Lung microvascular endothelial cell (primary cell): ENCODE measurements around the gene SLC38A10. TPM values are rescaled to one million over a fixed set of nuclear protein-coding genes. Genes with fewer than 3 reads are reported as not detected.
"Not testable (repeated sequence)": the region's sequence is repeated elsewhere in the genome, so short reads cannot be mapped to it uniquely, and the experiment has no call there.

Experiments used
- DNase-seq, 2 donors: peaks; one replicate each; pipeline versions ENCODE4 v3.0.0 to v3.0.0-alpha.2; 2010; ENCODE audit warnings: low read depth in 2 of 2
- total RNA-seq: library from RNA; depleted of rRNA; stranded (reverse); fragments of >200 nt; gene quantifications from 2 replicates; pipeline ENCODE4 v1.2.1, GENCODE V29; 2014

SLC38A10 gene
- total RNA-seq, 1 donor from 2014 or later = 52.0 TPM

GRCh38 chr17:81312624-81313325 is 17.7 kb upstream of the SLC38A10 start:
- no peak for DNase-seq

DNA sequence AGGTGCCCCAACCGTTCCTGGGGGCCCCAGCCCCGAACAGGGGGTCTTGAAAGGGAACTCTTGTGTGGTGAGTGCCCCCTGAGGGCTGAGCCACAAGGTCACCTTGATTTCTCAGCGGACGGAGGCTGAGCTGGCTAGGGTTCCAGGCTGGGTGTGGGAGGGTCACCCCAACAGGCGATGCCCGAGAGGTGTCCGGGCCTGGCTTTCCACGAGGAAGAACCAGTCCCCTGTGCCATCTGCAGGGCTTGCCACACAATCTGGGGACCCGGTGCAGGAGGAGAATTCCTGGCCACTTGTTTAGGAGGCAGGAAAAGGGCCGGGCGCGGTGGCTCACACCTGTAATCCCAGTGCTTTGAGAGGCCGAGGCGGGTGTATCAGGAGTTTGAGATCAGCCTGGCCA is 16.8 kb upstream of the SLC38A10 start:
- DNase-seq = no peak

DNA sequence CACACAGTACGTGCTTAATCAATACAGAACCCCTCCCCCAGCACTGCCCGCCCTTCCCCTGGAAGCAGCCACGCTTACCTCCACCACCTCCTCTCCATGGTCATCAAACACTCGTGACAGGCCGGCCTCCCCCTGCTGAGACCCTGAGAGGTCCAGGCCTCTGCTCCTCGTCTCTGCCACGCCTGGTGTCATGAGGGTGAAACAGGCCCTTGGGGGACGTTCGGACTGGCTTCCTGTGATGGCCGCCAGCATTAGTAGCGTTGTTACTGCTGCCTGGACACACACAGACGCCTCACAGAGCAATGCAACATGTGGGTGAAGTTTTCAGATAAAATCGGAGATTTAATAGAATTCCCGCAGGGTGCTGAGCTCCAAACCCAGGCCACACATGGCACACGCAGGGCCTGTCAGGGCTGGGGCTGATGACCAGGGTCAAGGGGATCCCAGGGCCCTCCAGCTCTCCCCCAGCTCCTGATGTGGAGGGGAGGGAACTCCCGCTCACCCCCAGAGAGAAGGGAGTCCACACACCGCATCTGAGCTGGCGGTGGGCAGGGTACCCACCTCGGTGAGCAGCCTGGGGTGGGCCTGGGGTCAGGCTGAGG is 15.9 kb upstream of the SLC38A10 start:
- no peak for DNase-seq

DNA sequence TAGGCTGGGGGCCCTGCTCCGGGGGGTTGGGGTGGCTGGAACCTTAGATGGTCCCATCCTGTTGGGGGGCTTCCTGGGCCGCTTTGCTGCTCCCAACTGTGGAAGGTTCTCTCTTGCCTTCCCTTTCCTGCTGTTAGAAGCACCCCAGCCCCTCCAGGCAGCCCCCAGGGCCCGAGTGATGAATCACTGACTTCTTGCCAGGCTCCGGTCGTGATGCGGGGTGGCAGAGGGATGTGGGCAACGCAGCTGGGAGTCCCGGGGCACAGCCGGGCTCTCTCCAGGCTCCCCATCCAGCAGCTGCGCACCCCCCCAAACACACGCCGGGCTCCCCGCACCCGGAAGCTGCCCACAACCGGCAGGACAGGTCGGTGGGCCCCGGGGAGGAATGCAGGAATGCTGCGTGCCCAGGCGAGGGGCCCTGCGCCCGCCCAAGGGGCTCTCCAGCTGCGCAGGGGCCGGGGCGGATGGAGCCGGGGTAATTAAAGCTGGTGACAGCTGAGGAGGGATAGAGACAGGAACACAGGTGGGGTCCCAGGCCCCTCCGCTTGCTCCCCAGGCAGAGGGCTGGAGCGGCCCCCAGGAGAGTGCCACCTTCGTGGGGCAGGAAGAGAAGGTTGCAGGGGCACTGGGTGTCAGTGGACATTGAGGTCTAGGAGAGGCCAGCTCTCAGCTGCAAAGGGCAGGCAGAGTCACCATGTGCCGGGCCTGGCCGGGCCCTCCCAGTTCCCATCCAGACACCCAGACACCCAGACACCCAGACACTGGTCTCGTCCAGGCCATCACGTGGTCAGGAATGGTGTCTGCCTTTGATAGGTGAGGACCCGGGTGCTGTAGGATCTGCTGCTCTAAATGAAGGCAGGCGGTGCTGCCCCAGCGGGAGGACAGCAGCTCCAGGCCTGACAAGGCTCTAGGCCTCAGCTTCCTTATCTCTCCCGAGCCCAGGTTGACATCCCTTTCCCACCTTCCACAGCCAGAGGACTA is 15.0 kb upstream of the SLC38A10 start:
- no peak for DNase-seq

DNA sequence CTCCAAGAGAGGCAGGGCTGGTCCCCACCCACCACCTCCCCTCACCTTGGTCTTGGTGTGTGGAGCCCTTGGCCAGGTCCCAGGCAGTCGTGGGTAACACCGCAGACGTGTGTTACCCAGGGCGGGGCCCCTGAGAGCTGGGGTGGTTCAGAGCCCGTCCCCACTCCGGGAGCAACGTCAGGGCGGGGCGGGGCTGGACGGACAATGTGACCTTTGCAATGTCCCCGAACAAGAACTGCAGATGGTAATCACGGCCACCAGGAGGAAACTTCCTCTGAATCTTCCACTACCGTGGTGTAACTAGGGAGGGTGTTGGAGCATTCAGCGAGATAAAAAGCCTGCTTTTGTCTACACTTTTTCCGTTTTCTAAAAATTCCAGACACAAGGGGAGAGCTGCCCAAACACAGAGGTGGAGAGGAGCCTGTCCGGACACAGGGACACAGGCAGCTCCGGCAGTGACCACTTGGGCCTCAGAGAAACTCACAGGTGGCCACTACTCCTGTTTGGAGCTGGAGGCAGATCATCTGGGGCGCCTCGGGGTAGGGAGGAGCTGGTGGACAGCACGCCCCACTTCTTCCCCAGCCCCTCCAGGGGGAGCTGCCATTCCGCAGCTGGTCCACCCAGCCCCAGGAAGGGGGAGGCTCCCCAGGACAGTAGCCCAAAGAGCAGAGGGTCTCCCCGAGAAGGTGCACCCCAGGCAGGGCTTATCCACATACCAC is 14.2 kb upstream of the SLC38A10 start:
- peak; percentile 55 to 88 for DNase-seq

DNA sequence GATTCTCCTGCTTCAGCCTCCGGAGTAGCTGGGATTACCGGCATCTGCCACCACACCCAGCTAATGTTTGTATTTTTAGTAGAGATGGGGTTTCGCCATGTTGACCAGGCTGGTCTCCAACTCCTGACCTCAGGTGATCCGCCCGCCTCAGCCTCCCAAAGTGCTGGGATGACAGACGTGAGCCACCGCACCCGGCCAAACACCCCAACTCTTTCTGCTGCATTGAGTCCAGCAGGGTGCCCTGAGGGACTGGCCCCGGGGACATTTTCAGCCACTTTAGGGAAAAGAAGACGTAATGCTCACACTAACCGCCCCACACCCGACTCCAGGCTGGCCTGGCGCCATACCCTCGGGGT is 13.7 kb upstream of the SLC38A10 start:
- DNase-seq = not testable (repeated sequence)

DNA sequence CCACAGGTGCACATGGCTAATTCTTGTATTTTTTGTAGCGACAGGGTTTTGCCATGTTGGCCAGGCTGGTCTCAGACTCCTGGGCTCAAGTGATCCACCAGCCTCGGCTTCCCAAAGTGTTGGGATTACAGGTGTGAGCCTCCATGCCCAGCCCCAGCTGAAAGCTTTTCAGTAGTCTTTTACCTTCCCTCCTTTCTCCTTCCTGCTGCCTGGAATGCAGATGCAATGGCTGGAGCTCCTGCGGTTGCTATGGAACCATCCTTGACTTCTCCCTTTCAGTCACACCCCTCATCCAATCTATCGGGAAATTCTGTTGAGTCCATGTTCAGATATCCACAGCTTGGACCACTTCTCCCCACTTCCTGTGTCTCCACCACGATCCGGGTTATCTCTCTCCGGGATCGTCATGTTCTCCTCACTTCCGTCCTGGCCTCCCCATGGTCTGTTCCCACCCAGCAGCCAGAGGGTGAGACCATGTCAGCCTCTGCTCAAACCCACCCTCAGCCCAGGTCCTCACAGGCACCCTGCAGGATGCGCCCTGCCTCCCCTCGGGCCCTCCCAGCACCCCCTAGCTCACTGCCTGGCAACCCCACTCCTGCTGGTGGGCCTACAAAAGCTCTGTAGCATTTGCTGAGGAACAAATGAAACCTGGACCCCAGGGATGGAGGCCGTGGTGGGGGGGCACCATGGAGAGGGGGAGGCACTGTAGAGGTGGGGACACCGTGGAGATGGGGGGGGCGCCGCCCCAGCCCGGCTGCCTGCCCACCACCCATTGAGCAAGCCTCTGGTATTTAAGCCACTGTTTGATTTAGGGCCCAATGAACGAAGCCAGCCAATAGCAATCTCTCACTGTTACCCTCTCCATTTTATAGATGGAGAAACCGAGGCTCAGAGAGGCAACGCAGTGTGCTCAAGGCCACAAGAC is 12.8 kb upstream of the SLC38A10 start:
- DNase-seq = no peak

DNA sequence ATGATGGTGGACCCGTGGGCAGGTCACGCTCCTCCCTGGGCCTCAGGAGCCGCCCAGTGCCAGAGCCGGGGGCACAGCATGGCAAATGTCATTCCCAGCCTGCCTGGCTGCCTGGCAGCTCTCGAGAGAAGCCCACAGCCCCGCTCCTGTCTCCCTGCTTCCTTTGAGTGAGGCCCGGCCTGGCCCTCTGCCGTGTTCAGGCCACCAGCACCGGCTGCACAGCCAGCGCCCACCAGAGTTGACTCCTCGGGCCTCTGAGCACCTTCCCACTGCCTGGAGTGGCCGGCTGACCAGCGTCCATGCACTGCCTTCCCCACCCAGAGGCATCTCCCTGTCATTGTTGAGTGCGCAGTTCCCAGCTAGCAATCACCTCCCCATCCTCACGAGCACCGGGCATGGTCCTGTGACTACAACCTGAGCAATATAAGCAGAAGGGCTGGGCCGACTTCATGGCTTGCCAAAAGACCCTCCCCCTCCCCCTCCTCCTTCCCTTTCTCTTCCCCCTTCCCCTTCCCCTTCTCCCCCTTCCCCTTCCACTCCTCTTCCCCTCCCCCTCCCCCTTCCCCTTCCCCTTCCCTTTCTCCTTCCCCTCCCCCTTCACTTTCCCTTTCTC is 11.9 kb upstream of the SLC38A10 start:
- DNase-seq = no peak

DNA sequence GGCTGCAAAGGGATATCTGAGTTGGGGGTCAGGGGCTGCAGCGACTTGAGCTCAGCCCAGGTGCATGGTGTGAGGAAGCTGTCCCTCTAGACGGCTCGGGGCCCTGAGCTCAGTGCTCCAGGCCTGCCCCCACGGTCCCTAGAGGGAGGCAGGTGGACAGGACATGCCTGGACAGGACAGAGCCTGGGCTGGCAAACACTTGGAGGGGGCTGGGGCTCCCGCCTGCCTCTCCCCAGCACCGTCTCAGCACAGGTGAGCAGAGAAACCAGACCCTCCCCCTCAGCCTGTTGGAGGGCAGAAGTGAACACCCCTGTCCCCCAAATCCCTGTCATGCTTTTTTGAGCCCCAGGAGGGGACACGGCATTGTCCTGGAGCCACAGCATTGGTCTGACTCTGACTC is 11.4 kb upstream of the SLC38A10 start:
- no peak for DNase-seq

DNA sequence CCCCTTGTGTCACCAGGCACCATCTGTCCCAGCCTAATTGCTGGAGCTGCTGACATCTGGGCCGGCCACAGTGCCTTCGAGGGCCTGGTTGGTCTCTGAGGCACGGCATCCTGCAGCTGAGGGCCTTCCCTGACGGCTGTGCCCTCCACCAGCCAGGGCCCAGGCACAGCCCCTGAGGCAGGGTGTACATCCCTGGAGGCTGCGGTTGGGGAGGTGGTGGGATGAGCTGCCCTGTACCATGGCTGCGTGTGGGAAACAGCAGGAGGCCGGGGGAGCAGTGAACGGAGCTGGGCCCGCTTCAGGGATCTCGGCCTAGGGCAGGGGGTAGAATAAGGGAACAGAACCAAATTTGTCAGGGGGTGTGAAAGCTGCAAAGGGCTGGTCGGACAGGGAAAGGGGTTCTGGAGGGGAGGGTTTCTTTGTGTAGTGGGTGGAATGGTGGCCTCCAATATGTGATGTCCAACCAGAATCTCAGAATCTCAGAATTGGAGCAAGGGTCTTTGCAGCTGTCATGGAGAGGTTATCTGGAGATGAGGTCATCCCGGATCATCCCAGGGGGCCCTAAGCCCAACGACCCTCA is 10.0 kb upstream of the SLC38A10 start:
- DNase-seq = no peak

- no peak for DNase-seq
Observed at GRCh38 chr17:81304196-81305015, 9.3 kb upstream of the SLC38A10 start.

DNA sequence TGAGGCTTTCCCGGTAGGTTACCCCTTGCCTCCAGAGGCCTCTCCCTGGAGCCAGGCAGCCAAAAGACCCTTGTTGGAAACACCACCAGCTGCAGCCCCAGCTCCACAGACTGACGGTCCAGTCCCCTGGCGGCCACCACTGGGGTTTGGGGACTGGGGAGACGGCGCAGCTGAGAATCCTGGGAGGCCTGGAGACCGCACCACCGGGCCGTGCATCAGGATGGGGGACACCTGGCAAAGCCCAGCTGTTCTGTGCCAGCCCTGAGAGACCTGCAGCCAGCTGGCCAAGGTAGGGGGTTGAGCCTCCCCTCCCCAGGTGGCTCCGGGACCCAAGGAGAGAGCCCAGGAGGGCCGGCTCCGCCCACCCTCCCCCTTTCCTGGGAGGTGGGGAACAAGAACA is 8.3 kb upstream of the SLC38A10 start:
- no peak for DNase-seq

GRCh38 chr17:81302861-81303333 is 7.8 kb upstream of the SLC38A10 start:
- peak in 1 of 2 donors; percentile 18 for DNase-seq

- no peak for DNase-seq
Observed at GRCh38 chr17:81302324-81302723, 7.2 kb upstream of the SLC38A10 start.

- peak in 1 of 2 donors; percentile 48 for DNase-seq
Observed at GRCh38 chr17:81301195-81302144, 6.4 kb upstream of the SLC38A10 start.

GRCh38 chr17:81300586-81301155 is 5.6 kb upstream of the SLC38A10 start:
- no peak for DNase-seq
